NCI-H2107 treated with DMSO at 0.1 percent for 48 hours (cell line): Measurements from ENCODE around the gene ABCC3.

Source experiments
- DNase-seq: peaks from one replicate; lab custom pipeline; 2025; ENCODE audit not compliant: unreplicated experiment; lab: John Stamatoyannopoulos, UW

The ABCC3 gene

GRCh38 chr17:50728881-50729765 lies 94.4 kb downstream of the ABCC3 start:
- DNase-seq = no peak

GRCh38 chr17:50731575-50732460 lies 97.1 kb downstream of the ABCC3 start:
- DNase-seq = no peak

- DNase-seq = no peak
Measured at GRCh38 chr17:50735287-50735686, 100.6 kb downstream of the ABCC3 start.

- DNase-seq = no peak
Measured at GRCh38 chr17:50737118-50737698, 102.5 kb downstream of the ABCC3 start.

- no peak for DNase-seq
Measured at GRCh38 chr17:50739098-50739497, 104.4 kb downstream of the ABCC3 start.
